Measurements from ENCODE around the gene CTAGE8.
A peak's percentile ranks its signal among the peaks of the same experiment; 100 is the strongest.
"Not testable (repeated sequence)": the region's sequence is repeated elsewhere in the genome, so short reads cannot be mapped to it uniquely, and the experiment has no call there.

The CTAGE8 gene

GRCh38 chr7:144269188-144269587 is at the start of gene CTAGE8:
Gene CTAGE8 (minus strand): TSS chr7:144269288. CDS start chr7:144269250, 38 bp downstream.
- DNase-seq (ENCODE audit: low spot score) = not testable (repeated sequence)

- not testable (repeated sequence) for DNase-seq (ENCODE audit: low spot score)
These were observed 48.4 kb upstream of the CTAGE8 start for GRCh38 chr7:144317537-144317936.

GRCh38 chr7:144311872-144312469 is 42.9 kb upstream of the CTAGE8 start, which contains the start of gene OR2A1:
Gene OR2A1 (plus strand): TSS chr7:144312419. CDS start chr7:144318125, 5,706 bp downstream.
- DNase-seq (ENCODE audit: low spot score) = not testable (repeated sequence)

GRCh38 chr7:144311218-144311617 is 42.1 kb upstream of the CTAGE8 start:
- DNase-seq (ENCODE audit: low spot score) = not testable (repeated sequence)

- DNase-seq (ENCODE audit: low spot score) = not testable (repeated sequence)
These were observed 40.6 kb upstream of the CTAGE8 start for GRCh38 chr7:144309702-144310101.

GRCh38 chr7:144305156-144305555 is 36.1 kb upstream of the CTAGE8 start:
- not testable (repeated sequence) for DNase-seq (ENCODE audit: low spot score)

- DNase-seq (ENCODE audit: low spot score) = not testable (repeated sequence)
These were observed 34.5 kb upstream of the CTAGE8 start for GRCh38 chr7:144303607-144304006.

GRCh38 chr7:144302578-144303303 is 33.7 kb upstream of the CTAGE8 start:
- not testable (repeated sequence) for DNase-seq (ENCODE audit: low spot score)

GRCh38 chr7:144293794-144294499 is 24.9 kb upstream of the CTAGE8 start:
- not testable (repeated sequence) for DNase-seq (ENCODE audit: low spot score)

- DNase-seq (ENCODE audit: low spot score) = not testable (repeated sequence)
These were observed 23.5 kb upstream of the CTAGE8 start for GRCh38 chr7:144292384-144293161.

GRCh38 chr7:144291607-144292006 is 22.5 kb upstream of the CTAGE8 start:
- not testable (repeated sequence) for DNase-seq (ENCODE audit: low spot score)

- not testable (repeated sequence) for DNase-seq (ENCODE audit: low spot score)
These were observed 18.2 kb upstream of the CTAGE8 start for GRCh38 chr7:144287171-144287784.

- not testable (repeated sequence) for DNase-seq (ENCODE audit: low spot score)
These were observed 14.6 kb upstream of the CTAGE8 start for GRCh38 chr7:144283716-144284115.

GRCh38 chr7:144282490-144282889 is 13.4 kb upstream of the CTAGE8 start:
- DNase-seq (ENCODE audit: low spot score) = not testable (repeated sequence)

GRCh38 chr7:144281981-144282380 is 12.9 kb upstream of the CTAGE8 start:
- DNase-seq (ENCODE audit: low spot score) = not testable (repeated sequence)

- not testable (repeated sequence) for DNase-seq (ENCODE audit: low spot score)
These were observed 10.9 kb upstream of the CTAGE8 start for GRCh38 chr7:144280010-144280409.

GRCh38 chr7:144275281-144275680 is 6.2 kb upstream of the CTAGE8 start:
- not testable (repeated sequence) for DNase-seq (ENCODE audit: low spot score)

GRCh38 chr7:144264692-144265091 is 4.4 kb downstream of the CTAGE8 start, which contains the start of gene OR2A7:
Gene OR2A7 (minus strand): TSS chr7:144264792. CDS start chr7:144259628, 5,164 bp downstream.
- not testable (repeated sequence) for DNase-seq (ENCODE audit: low spot score)

- not testable (repeated sequence) for DNase-seq (ENCODE audit: low spot score)
These were observed 7.0 kb downstream of the CTAGE8 start for GRCh38 chr7:144262128-144262527.

- DNase-seq (ENCODE audit: low spot score) = not testable (repeated sequence)
These were observed 10.0 kb downstream of the CTAGE8 start for GRCh38 chr7:144259067-144259466.

GRCh38 chr7:144256112-144256511 is 13.0 kb downstream of the CTAGE8 start:
- DNase-seq (ENCODE audit: low spot score) = peak; percentile 15
